ENCODE data around the gene LHB.
"Not testable (repeated sequence)": the region's sequence is repeated elsewhere in the genome, so short reads cannot be mapped to it uniquely, and the experiment has no call there.

DNA sequence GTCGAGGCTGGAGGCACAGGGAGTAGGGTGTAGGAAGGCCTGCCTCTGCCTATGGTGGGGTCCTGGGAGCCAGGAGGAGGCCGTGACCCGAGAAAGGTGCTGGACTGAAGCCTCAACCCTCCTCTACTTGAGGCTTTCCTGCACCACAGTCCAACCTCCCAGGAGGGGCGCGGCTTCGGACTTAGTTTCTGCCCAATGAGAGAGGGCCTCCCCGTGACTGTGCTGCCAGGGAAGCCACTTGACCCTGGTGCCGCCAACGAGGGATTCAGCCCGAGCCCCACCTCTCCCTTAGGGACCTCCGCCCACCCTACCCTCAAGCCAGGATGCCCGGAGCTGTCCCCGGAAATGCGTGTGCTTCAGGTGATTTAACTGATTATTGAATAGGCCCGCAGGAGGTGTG lies 7.3 kb upstream of the LHB start, which contains the start of gene CGB3:
- TF ChIP-seq, protein P1, sequence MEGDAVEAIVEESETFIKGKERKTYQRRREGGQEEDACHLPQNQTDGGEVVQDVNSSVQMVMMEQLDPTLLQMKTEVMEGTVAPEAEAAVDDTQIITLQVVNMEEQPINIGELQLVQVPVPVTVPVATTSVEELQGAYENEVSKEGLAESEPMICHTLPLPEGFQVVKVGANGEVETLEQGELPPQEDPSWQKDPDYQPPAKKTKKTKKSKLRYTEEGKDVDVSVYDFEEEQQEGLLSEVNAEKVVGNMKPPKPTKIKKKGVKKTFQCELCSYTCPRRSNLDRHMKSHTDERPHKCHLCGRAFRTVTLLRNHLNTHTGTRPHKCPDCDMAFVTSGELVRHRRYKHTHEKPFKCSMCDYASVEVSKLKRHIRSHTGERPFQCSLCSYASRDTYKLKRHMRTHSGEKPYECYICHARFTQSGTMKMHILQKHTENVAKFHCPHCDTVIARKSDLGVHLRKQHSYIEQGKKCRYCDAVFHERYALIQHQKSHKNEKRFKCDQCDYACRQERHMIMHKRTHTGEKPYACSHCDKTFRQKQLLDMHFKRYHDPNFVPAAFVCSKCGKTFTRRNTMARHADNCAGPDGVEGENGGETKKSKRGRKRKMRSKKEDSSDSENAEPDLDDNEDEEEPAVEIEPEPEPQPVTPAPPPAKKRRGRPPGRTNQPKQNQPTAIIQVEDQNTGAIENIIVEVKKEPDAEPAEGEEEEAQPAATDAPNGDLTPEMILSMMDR (optimal IDR thresholded peaks at IDR 0.05 in 1 of 3, IDR thresholded peaks at IDR 0.05 in 1 of 3, conservative IDR thresholded peaks at IDR 0.05 in 1 of 3; ENCODE audit: extremely low read depth in 1 of 3, insufficient read depth in 2 of 3, low read length in 3 of 3): not testable (repeated sequence)
- not testable (repeated sequence) for TF ChIP-seq EZH2 (IDR thresholded peaks at IDR 0.05; ENCODE audit: low read length)

Measured in keratinocyte (primary cell).